ENCODE data around the gene VEGFB.
"Not testable (repeated sequence)": the region's sequence is repeated elsewhere in the genome, so short reads cannot be mapped to it uniquely, and the experiment has no call there.

Gene VEGFB

DNA sequence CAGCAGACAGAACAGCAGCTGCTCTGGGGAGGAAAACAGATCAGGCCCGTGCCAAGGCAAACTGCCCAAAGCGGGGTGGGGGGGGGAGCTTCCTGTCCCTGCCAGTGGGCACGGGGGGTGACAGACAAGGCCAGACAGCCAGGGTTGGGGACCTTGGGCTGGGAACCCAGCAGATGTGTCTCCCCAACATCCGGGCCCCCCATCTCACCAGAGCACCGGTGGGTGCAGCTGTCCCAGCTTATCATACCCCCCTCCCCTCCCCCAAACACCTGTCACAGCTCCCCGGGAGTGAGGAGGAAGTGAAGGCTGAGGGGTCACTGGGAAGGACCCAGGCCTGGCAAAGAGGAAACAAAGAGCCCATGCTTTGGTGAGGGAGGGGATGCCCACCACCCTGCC is 11.0 kb downstream of the VEGFB start:
- Histone ChIP-seq H3K27ac (peak overlapping the region; percentile 73), H3K4me3 (ENCODE audit: low read depth, low read length) (peak overlapping the region; percentile 97), H3K36me3 (replicated peaks) (peaks cover 11% of the 10 kb centered on the region), H3K27me3 (replicated peaks) (no peaks in the 10 kb centered on the region)
- in situ Hi-C loops (cut with HindIII; ENCODE audit: low pct_ligation_motif_present, low sequenced_read_pairs): no loop called here
- no peak for DNase-seq
- TF ChIP-seq, protein P1, sequence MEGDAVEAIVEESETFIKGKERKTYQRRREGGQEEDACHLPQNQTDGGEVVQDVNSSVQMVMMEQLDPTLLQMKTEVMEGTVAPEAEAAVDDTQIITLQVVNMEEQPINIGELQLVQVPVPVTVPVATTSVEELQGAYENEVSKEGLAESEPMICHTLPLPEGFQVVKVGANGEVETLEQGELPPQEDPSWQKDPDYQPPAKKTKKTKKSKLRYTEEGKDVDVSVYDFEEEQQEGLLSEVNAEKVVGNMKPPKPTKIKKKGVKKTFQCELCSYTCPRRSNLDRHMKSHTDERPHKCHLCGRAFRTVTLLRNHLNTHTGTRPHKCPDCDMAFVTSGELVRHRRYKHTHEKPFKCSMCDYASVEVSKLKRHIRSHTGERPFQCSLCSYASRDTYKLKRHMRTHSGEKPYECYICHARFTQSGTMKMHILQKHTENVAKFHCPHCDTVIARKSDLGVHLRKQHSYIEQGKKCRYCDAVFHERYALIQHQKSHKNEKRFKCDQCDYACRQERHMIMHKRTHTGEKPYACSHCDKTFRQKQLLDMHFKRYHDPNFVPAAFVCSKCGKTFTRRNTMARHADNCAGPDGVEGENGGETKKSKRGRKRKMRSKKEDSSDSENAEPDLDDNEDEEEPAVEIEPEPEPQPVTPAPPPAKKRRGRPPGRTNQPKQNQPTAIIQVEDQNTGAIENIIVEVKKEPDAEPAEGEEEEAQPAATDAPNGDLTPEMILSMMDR (IDR thresholded peaks at IDR 0.05; ENCODE audit: low read depth, low read length, missing control alignments): no peak

DNA sequence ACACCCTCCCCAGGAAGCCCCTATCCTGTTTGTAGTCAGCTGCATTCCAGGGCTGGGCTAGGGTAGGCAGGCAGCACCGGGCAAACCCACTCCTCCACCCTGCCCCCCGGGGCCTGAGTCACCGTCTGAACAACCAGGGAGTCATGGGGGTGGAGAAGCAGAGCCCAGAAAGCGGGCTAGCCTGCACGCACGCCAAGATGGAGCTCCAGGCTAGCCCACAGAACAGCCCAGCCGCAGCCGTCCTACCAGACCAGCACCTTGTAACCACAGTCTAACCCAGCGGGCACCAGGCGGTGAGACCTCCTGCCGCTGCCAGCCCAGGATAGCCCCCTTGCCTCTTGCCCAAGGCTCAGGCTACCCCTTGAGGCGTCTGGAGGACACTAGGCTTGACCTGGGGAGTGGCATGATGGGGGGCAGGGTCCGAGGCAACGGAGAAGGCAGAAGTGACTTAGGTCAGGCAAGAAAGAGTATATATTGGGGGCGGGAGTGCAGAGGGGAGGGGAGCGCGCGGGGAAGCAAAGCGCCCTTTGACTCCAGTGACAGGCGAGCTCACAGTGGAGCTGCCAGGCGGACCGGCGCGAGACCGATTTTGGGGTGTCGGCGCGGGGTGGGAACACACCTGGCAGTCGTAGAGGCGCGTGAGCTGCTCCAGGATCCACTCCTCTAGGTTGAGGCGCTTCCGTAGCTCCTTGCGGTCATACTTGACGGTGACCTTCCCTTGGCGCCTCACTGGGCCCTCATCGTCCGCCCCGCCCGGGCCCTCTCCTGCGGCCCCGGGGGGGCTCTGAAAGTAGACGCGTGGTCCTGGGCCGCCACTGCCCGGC is 11.6 kb downstream of the VEGFB start:
- H3K27ac ChIP-seq: peak overlapping the region; percentile 73
- peak; percentile 92 for DNase-seq
- in situ Hi-C loops (cut with HindIII; ENCODE audit: low pct_ligation_motif_present, low sequenced_read_pairs): no loop called here
- peak overlapping the region; percentile 97 for H3K4me3 ChIP-seq (ENCODE audit: low read depth, low read length)
- H3K36me3 ChIP-seq (replicated peaks): peaks cover 11% of the 10 kb centered on the region
- H3K27me3 ChIP-seq (replicated peaks): no peaks in the 10 kb centered on the region
- TF ChIP-seq, protein P1 (IDR thresholded peaks at IDR 0.05; ENCODE audit: low read depth, low read length, missing control alignments): no peak

- H3K4me3 ChIP-seq (ENCODE audit: low read depth, low read length); DNase-seq; H3K27me3 ChIP-seq (replicated peaks); in situ Hi-C loops (cut with HindIII; ENCODE audit: low pct_ligation_motif_present, low sequenced_read_pairs): not testable (repeated sequence)
- Histone ChIP-seq H3K27ac (peak overlapping the region; percentile 73), H3K36me3 (replicated peaks) (peaks cover 11% of the 10 kb centered on the region)
Measured at GRCh38 chr11:64246621-64246870, 12.2 kb downstream of the VEGFB start.

- in situ Hi-C loops (cut with HindIII; ENCODE audit: low pct_ligation_motif_present, low sequenced_read_pairs): no loop called here
- TF ChIP-seq, protein P1 (IDR thresholded peaks at IDR 0.05; ENCODE audit: low read depth, low read length, missing control alignments): no peak
- DNase-seq: peak; percentile 74
Measured at GRCh38 chr11:64246871-64247728, 12.7 kb downstream of the VEGFB start, which contains the start of gene PPP1R14B. TSS of gene PPP1R14B (minus strand) at chr11:64246943. CDS start at chr11:64246673, 270 bp downstream.

DNA sequence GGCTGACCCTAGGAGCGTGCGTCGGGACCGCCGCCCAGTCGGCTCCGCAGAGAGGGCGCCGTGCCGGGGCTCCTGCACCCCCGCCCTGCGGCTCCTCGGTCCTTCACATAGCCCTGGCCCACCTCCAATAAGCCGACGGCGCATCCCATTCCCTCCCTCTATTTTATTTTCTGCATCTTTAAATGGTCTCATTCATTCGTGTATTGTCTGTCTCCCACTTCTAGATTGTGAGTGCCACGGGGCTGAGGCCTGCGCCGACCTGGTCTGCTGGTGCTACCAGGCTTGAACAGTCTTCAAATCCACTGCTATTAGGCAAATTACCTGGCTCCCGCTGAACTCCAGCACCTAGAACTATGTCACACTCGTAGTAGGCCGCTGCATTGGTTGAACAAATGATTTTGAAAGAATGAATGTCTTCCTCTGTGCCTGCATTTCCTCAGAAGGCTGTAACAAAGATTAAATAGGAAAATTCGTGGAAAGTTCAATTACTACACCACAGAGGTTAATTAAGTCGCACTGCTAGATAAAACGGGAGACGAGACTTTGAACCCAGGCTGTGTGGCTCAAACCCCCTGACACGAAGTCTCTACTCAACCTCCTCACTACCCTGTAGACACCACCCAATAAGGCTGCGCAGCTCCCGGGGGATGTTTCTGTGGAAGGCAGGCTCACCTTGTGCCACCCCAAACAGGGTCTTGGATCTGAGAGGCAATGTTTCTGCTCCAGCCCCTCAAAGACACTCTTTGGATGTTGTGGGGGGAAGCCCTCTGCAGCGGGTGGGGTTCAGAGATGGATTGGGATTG is 13.5 kb downstream of the VEGFB start:
- TF ChIP-seq, protein P1 (IDR thresholded peaks at IDR 0.05; ENCODE audit: low read depth, low read length, missing control alignments): no peak
- Histone ChIP-seq H3K27me3 (replicated peaks) (no peaks in the 10 kb centered on the region), H3K4me3 (ENCODE audit: low read depth, low read length) (peak overlapping the region; percentile 70), H3K36me3 (replicated peaks) (peaks cover 11% of the 10 kb centered on the region), H3K27ac (no peak overlapping the region)
- in situ Hi-C loops (cut with HindIII; ENCODE audit: low pct_ligation_motif_present, low sequenced_read_pairs): no loop called here
- no peak for DNase-seq

More at GRCh38 chr11:64246871-64247728, 12.7 kb downstream of the VEGFB start, which contains the start of gene PPP1R14B:
- Histone ChIP-seq H3K27me3 (replicated peaks) (no peaks in the 10 kb centered on the region), H3K27ac (peak within 1 kb of the TSS; percentile 73), H3K36me3 (replicated peaks) (peaks cover 11% of the 10 kb centered on the region), H3K4me3 (ENCODE audit: low read depth, low read length) (peak within 1 kb of the TSS; percentile 97)

All from brain microvascular endothelial cell (primary cell).